Neural progenitor cell (in vitro differentiated cells): Measurements from ENCODE around the gene FSTL1.

Source experiments
- CTCF ChIP-seq: fragments of 200-600 bp; sonication (generic); IDR thresholded peaks from 2 replicates; pipeline ENCODE4 v1.5.1; 2017; ENCODE audit warnings: antibody characterized with exemption, mild to moderate bottlenecking
- EZH2 ChIP-seq: fragments of 200-600 bp; sonication (generic); IDR thresholded peaks from 2 replicates; pipeline ENCODE4 v1.6.1; 2017; ENCODE audit warnings: antibody characterized with exemption, mild to moderate bottlenecking, moderate library complexity

- TF ChIP-seq CTCF (no peak), EZH2 (no peak)
Observed at GRCh38 chr3:120421926-120422325, 28.9 kb downstream of the FSTL1 start.
